ENCODE results near the gene MCFD2.

DNA sequence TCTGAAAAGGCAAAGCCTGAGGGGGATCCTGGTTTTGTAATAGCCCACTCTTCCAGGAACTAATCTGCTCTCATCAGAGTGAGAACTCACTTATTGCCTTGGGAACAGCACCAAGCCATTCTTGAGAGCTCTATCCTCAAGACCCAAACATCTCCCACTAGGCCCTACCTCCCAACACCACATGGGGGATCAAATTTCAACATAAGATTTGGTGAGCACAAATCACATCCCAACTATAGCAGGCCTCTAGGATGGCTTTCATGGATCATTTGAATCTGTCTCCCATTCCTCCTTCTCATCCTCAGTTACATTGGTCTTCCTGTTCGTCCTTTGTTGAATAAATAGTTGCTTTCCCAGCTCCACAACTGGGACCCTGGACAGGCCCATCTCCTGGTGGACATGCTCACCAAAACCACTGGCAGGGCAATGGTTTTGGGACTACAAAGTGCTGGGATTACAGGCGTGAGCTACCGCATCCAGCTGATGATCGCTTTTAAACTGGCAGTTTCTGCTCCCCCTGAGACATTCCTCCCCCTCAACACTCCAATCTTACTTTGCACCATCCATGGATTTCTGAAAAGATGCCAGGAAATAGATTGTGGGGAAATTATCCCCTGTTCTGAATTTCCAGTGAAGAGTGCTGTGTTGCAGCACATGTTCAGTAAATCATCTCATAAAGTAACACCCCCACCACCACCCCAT, 42.6 kb downstream of the MCFD2 start:
- TF ChIP-seq, protein P1, sequence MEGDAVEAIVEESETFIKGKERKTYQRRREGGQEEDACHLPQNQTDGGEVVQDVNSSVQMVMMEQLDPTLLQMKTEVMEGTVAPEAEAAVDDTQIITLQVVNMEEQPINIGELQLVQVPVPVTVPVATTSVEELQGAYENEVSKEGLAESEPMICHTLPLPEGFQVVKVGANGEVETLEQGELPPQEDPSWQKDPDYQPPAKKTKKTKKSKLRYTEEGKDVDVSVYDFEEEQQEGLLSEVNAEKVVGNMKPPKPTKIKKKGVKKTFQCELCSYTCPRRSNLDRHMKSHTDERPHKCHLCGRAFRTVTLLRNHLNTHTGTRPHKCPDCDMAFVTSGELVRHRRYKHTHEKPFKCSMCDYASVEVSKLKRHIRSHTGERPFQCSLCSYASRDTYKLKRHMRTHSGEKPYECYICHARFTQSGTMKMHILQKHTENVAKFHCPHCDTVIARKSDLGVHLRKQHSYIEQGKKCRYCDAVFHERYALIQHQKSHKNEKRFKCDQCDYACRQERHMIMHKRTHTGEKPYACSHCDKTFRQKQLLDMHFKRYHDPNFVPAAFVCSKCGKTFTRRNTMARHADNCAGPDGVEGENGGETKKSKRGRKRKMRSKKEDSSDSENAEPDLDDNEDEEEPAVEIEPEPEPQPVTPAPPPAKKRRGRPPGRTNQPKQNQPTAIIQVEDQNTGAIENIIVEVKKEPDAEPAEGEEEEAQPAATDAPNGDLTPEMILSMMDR (IDR thresholded peaks at IDR 0.05), result no peak
- TF ChIP-seq EZH2 (IDR thresholded peaks at IDR 0.05; ENCODE audit: borderline replicate concordance, insufficient read depth, low read depth, low read length, poor library complexity, severe bottlenecking), result no peak

Data from B cell (primary cell).